ENCODE results near the gene HELB. TPM values are rescaled to one million over a fixed set of nuclear protein-coding genes. Genes with fewer than 3 reads are reported as not detected.

Gene HELB
- total RNA-seq, 1 experiment from 2014 or later, result 10.7 TPM

GRCh38 chr12:66255737-66256136, 46.6 kb upstream of the HELB start:
- no peaks in the 10 kb centered on the region for H3K9me3 Mint-ChIP-seq

More at GRCh38 chr12:66255737-66256136, 46.6 kb upstream of the HELB start:
- H4K5ac ChIP-seq (ENCODE audit: insufficient read length, low read depth, low read length), result no peak overlapping the region
- no peaks in the 10 kb centered on the region for H3K27me3 Mint-ChIP-seq (ENCODE audit: low read depth)
- H3K4me1 ChIP-seq (ENCODE audit: insufficient read depth, low read length), result no peaks in the 10 kb centered on the region
- no peak overlapping the region for H3K14ac ChIP-seq (ENCODE audit: insufficient read depth, low read length)
- no peak overlapping the region for H3K56ac ChIP-seq (ENCODE audit: insufficient read length, low read depth, low read length)
- no peak overlapping the region for H2BK5ac ChIP-seq (ENCODE audit: insufficient read length, low read length)
- H3K4me1 Mint-ChIP-seq, result peaks cover 7 to 8% of the 10 kb centered on the region in 2 experiments
- no peaks in the 10 kb centered on the region for H3K36me3 Mint-ChIP-seq (ENCODE audit: insufficient read depth in 1 of 3, low read depth in 3 of 3)
- no peak overlapping the region for H2BK20ac ChIP-seq (ENCODE audit: low read depth, low read length, poor library complexity, severe bottlenecking)
- no peak overlapping the region for H3K4me2 ChIP-seq (ENCODE audit: insufficient read depth, insufficient read length, low read length)
- no peak for TF ChIP-seq CTCF (conservative IDR thresholded peaks at IDR 0.05)
- H3K79me2 ChIP-seq (ENCODE audit: insufficient read depth, low read length), result no peaks in the 10 kb centered on the region
- no peak overlapping the region for H3K23ac ChIP-seq (ENCODE audit: insufficient read length, low read depth, low read length)
- H4K20me1 ChIP-seq (ENCODE audit: control insufficient read depth, insufficient read depth, insufficient read length), result no peaks in the 10 kb centered on the region
- no peak overlapping the region for H3K9ac ChIP-seq (ENCODE audit: extremely low read depth, insufficient read length, low read length)
- no peak overlapping the region for H4K8ac ChIP-seq (replicated peaks; ENCODE audit: insufficient read length, low read depth, low read length)
- no peak overlapping the region for H2BK15ac ChIP-seq (ENCODE audit: low read depth, low read length)
- H3K79me1 ChIP-seq (ENCODE audit: insufficient read depth, low read depth, low read length, poor library complexity, severe bottlenecking), result no peaks in the 10 kb centered on the region
- no peak overlapping the region for H3K4me3 Mint-ChIP-seq
- no peaks in the 10 kb centered on the region for H3K27me3 ChIP-seq (ENCODE audit: insufficient read depth, low read length)
- no peak for DNase-seq
- H2BK12ac ChIP-seq (ENCODE audit: insufficient read length, low read depth, low read length), result no peak overlapping the region
- no peaks in the 10 kb centered on the region for H3K9me3 ChIP-seq (ENCODE audit: control insufficient read depth, low read depth, low read length)
- no peak overlapping the region for H3K4ac ChIP-seq (ENCODE audit: low read depth, low read length)
- H2AFZ ChIP-seq (ENCODE audit: low read length), result no peak overlapping the region
- H2BK120ac ChIP-seq (ENCODE audit: low read depth, low read length, poor library complexity, severe bottlenecking), result no peak overlapping the region
- no peak overlapping the region for H3K27ac Mint-ChIP-seq
- no peak overlapping the region for H3K18ac ChIP-seq (ENCODE audit: insufficient read length, low read depth, low read length)
- H4K91ac ChIP-seq (ENCODE audit: insufficient read length, low read depth, low read length), result no peak overlapping the region
- H2AK5ac ChIP-seq (ENCODE audit: insufficient read length, low read length), result no peak overlapping the region
- H3T11ph ChIP-seq (ENCODE audit: low read length), result no peak overlapping the region
- H3K27ac ChIP-seq (ENCODE audit: insufficient read length, low read depth, low read length), result no peak overlapping the region
- H3K23me2 ChIP-seq (ENCODE audit: insufficient read length, low read depth, low read length, poor library complexity, severe bottlenecking), result no peaks in the 10 kb centered on the region

Measured in H9 (cell line).